ENCODE results near the gene ANKS1B.

GRCh38 chr12:99232324-99232723 is 752.4 kb downstream of the ANKS1B start:
- TF ChIP-seq CTCF (IDR thresholded peaks at IDR 0.05; ENCODE audit: low read length) (no peak), EZH2 (IDR thresholded peaks at IDR 0.05; ENCODE audit: borderline replicate concordance, low read length) (no peak)

Measured in OCI-LY1 (cell line).